Astrocyte of the spinal cord (primary cell): ENCODE results near the gene RBFOX2.
"Not testable (repeated sequence)": the region's sequence is repeated elsewhere in the genome, so short reads cannot be mapped to it uniquely, and the experiment has no call there.

Experiments
- DNase-seq: peaks from one replicate; pipeline ENCODE4 v3.0.0; 2011; ENCODE audit warnings: low read depth, low spot score
- H3K4me3 ChIP-seq: 2 replicates; pipeline ENCODE4 v1.5.1; 2011; ENCODE audit warnings: low read depth, mild to moderate bottlenecking, low read length, moderate library complexity
- in situ Hi-C: cut with HindIII; loops from 2 replicates; pipeline ENCODE4 v1.10.0; 2017; ENCODE audit warnings: low sequenced_read_pairs
- TF ChIP-seq, protein P1 (sequence below): IDR thresholded peaks from 2 replicates; pipeline ENCODE4 v1.5.1; 2012; ENCODE audit warnings: low read depth, mild to moderate bottlenecking, low read length, inconsistent platforms

RBFOX2 gene

GRCh38 chr22:35818897-35819296 is 209.7 kb downstream of the RBFOX2 start:
- TF ChIP-seq, protein P1, sequence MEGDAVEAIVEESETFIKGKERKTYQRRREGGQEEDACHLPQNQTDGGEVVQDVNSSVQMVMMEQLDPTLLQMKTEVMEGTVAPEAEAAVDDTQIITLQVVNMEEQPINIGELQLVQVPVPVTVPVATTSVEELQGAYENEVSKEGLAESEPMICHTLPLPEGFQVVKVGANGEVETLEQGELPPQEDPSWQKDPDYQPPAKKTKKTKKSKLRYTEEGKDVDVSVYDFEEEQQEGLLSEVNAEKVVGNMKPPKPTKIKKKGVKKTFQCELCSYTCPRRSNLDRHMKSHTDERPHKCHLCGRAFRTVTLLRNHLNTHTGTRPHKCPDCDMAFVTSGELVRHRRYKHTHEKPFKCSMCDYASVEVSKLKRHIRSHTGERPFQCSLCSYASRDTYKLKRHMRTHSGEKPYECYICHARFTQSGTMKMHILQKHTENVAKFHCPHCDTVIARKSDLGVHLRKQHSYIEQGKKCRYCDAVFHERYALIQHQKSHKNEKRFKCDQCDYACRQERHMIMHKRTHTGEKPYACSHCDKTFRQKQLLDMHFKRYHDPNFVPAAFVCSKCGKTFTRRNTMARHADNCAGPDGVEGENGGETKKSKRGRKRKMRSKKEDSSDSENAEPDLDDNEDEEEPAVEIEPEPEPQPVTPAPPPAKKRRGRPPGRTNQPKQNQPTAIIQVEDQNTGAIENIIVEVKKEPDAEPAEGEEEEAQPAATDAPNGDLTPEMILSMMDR = no peak
- no peak overlapping the region for H3K4me3 ChIP-seq
- no peak for DNase-seq
- in situ Hi-C loops = no loop called here

GRCh38 chr22:35812600-35812999 is 216.0 kb downstream of the RBFOX2 start:
- TF ChIP-seq, protein P1 = no peak
- DNase-seq = no peak
- in situ Hi-C loops = no loop called here
- H3K4me3 ChIP-seq = no peak overlapping the region

GRCh38 chr22:35811670-35812069 is 217.0 kb downstream of the RBFOX2 start:
- no peak for DNase-seq
- in situ Hi-C loops = no loop called here

DNA sequence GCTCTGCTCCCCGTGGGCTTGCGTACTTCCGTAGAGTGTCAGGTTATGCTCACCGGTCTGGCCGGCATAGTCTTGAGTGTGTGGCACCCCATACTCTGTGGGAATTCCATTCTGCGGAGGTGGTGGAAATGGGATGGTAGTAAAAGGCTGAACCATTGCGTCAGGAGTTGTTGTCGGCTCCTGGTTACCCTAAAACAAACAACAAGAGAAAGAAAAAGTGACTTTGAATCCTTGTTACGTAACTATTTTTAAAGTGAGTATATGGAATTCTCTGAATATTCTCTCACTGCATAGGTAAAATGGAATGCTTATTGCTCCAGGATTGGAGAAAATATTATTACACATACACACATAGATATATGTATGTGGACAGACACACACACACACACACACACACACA is 218.8 kb downstream of the RBFOX2 start:
- in situ Hi-C loops = no loop called here
- TF ChIP-seq, protein P1 = no peak
- DNase-seq = no peak
- H3K4me3 ChIP-seq = no peak overlapping the region

More at GRCh38 chr22:35811670-35812069, 217.0 kb downstream of the RBFOX2 start:
- TF ChIP-seq, protein P1 = no peak
- no peak overlapping the region for H3K4me3 ChIP-seq

GRCh38 chr22:35808377-35808776 is 220.2 kb downstream of the RBFOX2 start:
- TF ChIP-seq, protein P1 = no peak
- in situ Hi-C loops = no loop called here
- DNase-seq = no peak
- H3K4me3 ChIP-seq = no peak overlapping the region

- DNase-seq, in situ Hi-C loops, H3K4me3 ChIP-seq: not testable (repeated sequence)
Observed at GRCh38 chr22:35806668-35807067, 222.0 kb downstream of the RBFOX2 start.

- in situ Hi-C loops = no loop called here
- no peak overlapping the region for H3K4me3 ChIP-seq
- DNase-seq = no peak
- TF ChIP-seq, protein P1 = no peak
Observed at GRCh38 chr22:35805466-35805865, 223.2 kb downstream of the RBFOX2 start.
